Activated naive CD8-positive, alpha-beta T cell (primary cell): ENCODE measurements around the gene ATP2A1.
A peak's percentile ranks its signal among the peaks of the same experiment; 100 is the strongest.
"Not testable (repeated sequence)": the region's sequence is repeated elsewhere in the genome, so short reads cannot be mapped to it uniquely, and the experiment has no call there.

Source experiments
- H3K27ac Mint-ChIP-seq: one replicate; pipeline ENCODE4 v1.8.0; 2021; ENCODE audit warnings: mixed read lengths
- H3K27me3 Mint-ChIP-seq: one replicate; pipeline ENCODE4 v1.8.0; 2021; ENCODE audit warnings: mixed read lengths
- H3K36me3 Mint-ChIP-seq: one replicate; pipeline ENCODE4 v1.8.0; 2021; ENCODE audit warnings: mixed read lengths
- H3K4me1 Mint-ChIP-seq: one replicate; pipeline ENCODE4 v1.8.0; 2021; ENCODE audit warnings: low read depth, mixed read lengths
- H3K4me3 Mint-ChIP-seq: one replicate; pipeline ENCODE4 v1.8.0; 2021; ENCODE audit warnings: mild to moderate bottlenecking, mixed read lengths
- H3K9me3 Mint-ChIP-seq: one replicate; pipeline ENCODE4 v1.8.0; 2021; ENCODE audit warnings: low read depth, mixed read lengths

Gene ATP2A1

GRCh38 chr16:28939825-28940224 is 61.5 kb downstream of the ATP2A1 start:
- H3K4me3 Mint-ChIP-seq, H3K27ac Mint-ChIP-seq, H3K9me3 Mint-ChIP-seq, H3K36me3 Mint-ChIP-seq, H3K27me3 Mint-ChIP-seq: not testable (repeated sequence)
- peaks cover 13% of the 10 kb centered on the region for H3K4me1 Mint-ChIP-seq

GRCh38 chr16:28943281-28943680 is 65.0 kb downstream of the ATP2A1 start:
- Mint-ChIP-seq H3K27ac (no peak overlapping the region), H3K4me1 (peaks cover 8% of the 10 kb centered on the region), H3K36me3 (no peaks in the 10 kb centered on the region), H3K27me3 (no peaks in the 10 kb centered on the region), H3K9me3 (no peaks in the 10 kb centered on the region), H3K4me3 (no peak overlapping the region)

GRCh38 chr16:28946681-28947080 is 68.4 kb downstream of the ATP2A1 start:
- Mint-ChIP-seq H3K9me3 (no peaks in the 10 kb centered on the region), H3K36me3 (no peaks in the 10 kb centered on the region), H3K27ac (no peak overlapping the region), H3K27me3 (no peaks in the 10 kb centered on the region), H3K4me3 (no peak overlapping the region), H3K4me1 (peaks cover 17% of the 10 kb centered on the region)

- Mint-ChIP-seq H3K36me3 (no peaks in the 10 kb centered on the region), H3K27ac (peak within 1 kb of the TSS; percentile 97), H3K27me3 (no peaks in the 10 kb centered on the region)
These were observed 72.5 kb downstream of the ATP2A1 start, which contains the start of gene NFATC2IP for GRCh38 chr16:28950648-28951409. Gene NFATC2IP (plus strand): TSS chr16:28950937. CDS start chr16:28951012, 75 bp downstream.

GRCh38 chr16:28951410-28951943 is 73.2 kb downstream of the ATP2A1 start:
- Mint-ChIP-seq H3K9me3 (no peaks in the 10 kb centered on the region), H3K4me1 (peaks cover 28% of the 10 kb centered on the region), H3K4me3 (peak overlapping the region; percentile 95), H3K27me3 (no peaks in the 10 kb centered on the region), H3K27ac (peak overlapping the region; percentile 83), H3K36me3 (peaks cover 2% of the 10 kb centered on the region)

More at GRCh38 chr16:28950648-28951409, 72.5 kb downstream of the ATP2A1 start, which contains the start of gene NFATC2IP:
- peak within 1 kb of the TSS; percentile 95 for H3K4me3 Mint-ChIP-seq
- peaks cover 29% of the 10 kb centered on the region for H3K4me1 Mint-ChIP-seq
- H3K9me3 Mint-ChIP-seq: no peaks in the 10 kb centered on the region
